NCI-H2171 treated with DMSO at 0.1 percent for 48 hours (cell line): ENCODE results near the gene CHRM4.

Source experiments
- DNase-seq: peaks from one replicate; lab custom pipeline; 2025; lab: John Stamatoyannopoulos, UW

The CHRM4 gene

GRCh38 chr11:46367244-46367915 lies 24.2 kb downstream of the CHRM4 start:
- DNase-seq, result peak; percentile 82

GRCh38 chr11:46366661-46367161 lies 24.9 kb downstream of the CHRM4 start:
- no peak for DNase-seq

DNA sequence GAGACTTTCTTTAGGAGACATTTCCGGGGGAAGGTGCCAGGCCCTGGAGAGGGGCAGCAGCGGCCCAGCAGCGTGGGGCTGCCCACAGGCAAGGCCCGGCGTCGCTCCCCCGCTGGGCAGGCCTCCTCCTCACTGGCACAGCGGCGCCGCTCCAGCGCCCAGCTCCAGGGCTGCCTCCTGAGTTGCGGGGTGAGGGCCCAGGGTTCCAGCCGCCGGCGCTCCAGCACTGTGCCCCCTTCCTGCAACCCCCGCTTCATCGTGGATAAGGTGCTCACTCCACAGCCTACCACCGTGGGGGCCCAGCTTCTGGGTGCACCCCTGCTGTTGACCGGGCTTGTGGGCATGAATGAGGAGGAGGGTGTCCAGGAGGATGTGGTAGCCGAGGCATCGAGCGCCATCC lies 25.3 kb downstream of the CHRM4 start:
- no peak for DNase-seq

GRCh38 chr11:46364791-46365190 lies 26.8 kb downstream of the CHRM4 start:
- DNase-seq, result no peak

GRCh38 chr11:46364056-46364455 lies 27.5 kb downstream of the CHRM4 start:
- no peak for DNase-seq

DNA sequence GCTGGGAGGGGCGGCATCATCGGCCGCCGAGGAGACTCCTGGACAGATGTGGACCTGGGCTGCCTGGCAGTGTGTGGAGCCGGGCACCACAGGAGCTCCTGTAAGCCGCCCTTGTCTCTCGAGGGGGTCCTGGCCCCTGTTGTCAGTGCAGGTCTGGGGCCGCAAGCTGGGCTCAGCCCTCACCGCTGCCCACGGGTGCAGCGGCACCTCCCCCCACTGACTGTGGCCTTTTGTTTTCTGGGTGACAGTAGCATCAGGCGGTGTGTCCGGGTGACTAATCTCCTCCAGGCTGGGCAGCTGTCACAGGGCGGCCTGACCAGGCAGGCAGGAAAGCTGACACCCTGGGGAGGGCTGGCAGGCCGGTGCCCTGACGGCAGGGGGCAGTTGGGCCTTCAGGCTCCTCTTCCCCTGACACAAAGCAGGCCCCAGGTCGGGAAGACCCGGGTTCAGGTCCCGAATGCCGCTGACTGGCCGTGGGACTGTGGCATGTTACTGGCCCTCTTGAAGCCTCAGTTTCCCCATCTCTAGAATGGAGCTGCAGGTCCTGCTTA lies 28.0 kb downstream of the CHRM4 start:
- DNase-seq, result no peak

DNA sequence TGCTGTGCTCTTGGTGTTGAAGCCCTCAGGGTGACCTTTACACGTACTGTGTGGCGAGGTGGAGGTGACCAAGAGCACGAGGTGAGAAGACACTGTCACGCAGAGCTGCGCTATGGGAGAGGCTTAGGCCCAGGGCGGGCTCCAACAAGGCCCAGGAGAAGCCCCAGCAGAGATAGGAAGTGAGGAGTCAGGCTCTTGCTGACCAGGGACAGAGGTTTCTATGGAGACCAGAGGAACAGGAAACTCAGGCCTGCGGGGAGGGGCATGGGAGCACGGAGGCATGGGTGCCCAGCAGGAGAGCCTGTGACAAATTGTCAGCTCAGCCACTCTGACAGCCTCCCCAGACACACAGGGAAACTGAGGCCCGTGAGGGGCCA lies 28.6 kb downstream of the CHRM4 start:
- no peak for DNase-seq

GRCh38 chr11:46362156-46363030 lies 29.2 kb downstream of the CHRM4 start:
- no peak for DNase-seq

DNA sequence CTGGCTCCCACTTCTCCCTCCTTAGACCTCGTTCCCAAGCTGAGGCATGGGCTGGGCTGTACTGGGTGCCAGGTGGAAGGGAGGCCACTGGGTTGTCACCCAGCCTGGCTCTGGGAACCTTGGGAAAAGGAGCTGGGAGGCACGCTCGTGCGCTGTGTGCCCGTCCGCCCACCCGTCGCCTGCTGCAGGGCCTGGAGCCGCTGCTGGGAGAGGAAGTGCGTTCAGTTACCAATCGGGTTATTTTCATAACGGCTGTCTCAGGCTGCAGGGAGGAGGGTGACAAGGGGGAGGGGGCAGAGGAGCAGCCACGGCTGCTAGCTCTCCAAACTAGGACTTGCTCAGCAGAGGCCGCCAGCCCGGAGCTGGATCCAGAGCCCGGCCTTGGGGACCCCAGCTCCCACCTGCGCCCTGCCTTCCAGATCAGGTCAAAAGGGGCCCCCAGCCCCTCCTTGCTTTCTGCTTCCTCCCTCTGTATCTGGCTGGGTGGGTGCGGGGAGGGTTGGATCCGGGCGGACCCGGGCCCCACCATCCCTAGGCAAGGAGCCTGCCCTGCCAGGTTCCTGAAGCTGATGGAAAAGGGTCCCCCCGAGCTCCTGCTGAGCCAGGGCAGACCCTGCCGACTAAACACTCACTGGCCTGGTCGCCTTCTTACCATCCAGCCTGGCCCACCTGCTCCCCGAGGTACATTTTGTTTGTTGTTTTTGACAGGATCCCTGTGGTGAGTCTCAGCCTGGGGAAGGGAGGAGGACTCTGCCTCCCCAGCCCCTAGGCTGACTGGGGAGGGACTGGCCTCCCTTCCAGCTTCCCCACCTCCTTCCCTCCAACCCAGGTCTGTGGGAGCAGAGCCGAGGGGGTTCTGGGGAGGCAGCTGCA lies 30.1 kb downstream of the CHRM4 start:
- DNase-seq, result peak; percentile 90

GRCh38 chr11:46360878-46361277 lies 30.7 kb downstream of the CHRM4 start:
- no peak for DNase-seq

- DNase-seq, result no peak
These were observed 31.6 kb downstream of the CHRM4 start for GRCh38 chr11:46359953-46360352.

- DNase-seq, result peak; percentile 96
These were observed 34.1 kb downstream of the CHRM4 start for GRCh38 chr11:46357483-46357936.

- DNase-seq, result no peak
These were observed 34.6 kb downstream of the CHRM4 start for GRCh38 chr11:46356924-46357482.

DNA sequence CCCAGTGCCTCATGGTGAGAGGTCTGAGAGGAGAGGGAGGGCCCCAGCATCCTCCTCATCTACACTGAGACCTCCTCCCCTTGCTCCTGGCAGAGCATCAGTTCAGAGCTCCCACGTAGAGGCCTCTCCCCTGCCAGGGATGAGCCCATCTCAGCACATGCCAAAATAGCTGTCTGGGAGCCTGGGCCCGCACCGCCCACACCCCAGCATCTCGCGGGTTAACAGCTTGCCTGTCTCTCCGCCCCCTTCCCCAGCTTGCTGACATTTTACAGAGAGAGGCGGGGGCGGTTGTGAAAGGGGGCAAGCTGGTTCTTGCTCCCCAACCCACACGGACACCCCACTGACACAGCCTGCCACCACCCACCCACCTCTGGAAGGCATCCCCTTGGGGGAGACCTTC lies 37.9 kb downstream of the CHRM4 start:
- no peak for DNase-seq

DNA sequence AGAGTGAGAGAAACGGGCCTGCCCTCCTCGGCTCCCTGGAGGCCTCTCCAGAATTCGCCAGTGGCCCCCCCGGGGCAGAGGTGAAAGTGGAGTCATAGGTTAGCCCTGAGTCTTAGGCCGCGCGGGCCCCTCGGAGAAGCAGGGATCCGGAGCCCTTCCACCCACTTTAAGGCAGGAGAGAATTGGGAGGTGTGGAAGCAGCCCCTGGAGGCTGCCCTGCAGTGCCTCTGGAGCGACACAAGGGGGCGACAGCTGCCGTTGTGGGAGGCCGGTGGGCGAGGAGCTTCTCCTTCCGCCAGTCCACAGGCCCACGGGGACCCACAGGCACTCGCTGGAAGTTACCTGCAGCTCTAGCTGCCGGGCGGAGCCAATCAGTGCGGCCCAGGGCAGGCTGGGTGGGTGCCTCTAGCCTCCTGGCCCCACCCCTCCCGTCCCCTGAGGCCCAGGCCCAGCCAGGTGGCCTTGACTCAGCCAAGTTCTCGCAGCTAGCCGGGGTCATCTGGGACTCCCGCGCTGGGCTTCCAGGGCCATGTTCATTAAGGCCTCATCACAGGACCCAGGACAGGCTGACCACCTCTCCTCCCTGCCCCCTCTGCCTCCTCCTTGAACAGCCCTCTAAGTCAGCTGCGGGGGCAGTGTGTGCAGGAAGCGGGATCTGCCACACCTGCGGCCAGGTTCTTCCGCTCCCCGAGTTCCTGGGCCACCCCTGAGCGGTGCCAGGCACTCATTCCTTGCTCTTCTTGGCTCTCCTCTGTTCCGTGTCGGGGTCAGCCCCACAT lies 39.3 kb downstream of the CHRM4 start:
- no peak for DNase-seq

DNA sequence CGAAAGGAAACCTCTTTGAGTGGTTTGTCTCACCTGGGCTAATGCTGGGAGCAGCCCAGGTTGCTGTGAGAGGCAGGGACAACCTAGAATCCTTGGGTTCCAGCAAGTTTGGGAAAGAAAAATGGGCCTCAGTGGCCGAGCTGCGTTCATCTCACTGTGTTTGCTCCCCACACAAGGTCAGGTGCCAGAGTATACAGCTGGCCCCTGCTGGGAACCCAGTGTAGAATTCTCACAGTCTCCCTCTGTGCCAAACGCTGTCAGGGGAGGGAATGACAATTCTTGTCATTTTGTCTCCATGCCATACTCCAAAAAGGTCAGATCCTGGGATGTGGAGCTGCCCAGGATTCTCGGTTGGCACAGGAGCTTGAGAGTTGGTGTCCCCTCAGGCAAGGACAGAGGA lies 40.0 kb downstream of the CHRM4 start:
- DNase-seq, result no peak

GRCh38 chr11:46351148-46351547 lies 40.4 kb downstream of the CHRM4 start:
- DNase-seq, result no peak

- DNase-seq, result no peak
These were observed 40.9 kb downstream of the CHRM4 start for GRCh38 chr11:46350695-46351094.

GRCh38 chr11:46348566-46349401 lies 42.8 kb downstream of the CHRM4 start:
- DNase-seq, result no peak
